Measurements from ENCODE around the gene TXNRD1. TPM values are rescaled to one million over a fixed set of nuclear protein-coding genes. Genes with fewer than 3 reads are reported as not detected.

The TXNRD1 gene
- total RNA-seq, 3 donors from 2014 or later = 76.0 to 117 (median 77.5) TPM

- DNase-seq (no peak), ATAC-seq (no peak)
- Histone ChIP-seq H3K4me1 (ENCODE audit: low read depth) (no peaks in the 10 kb centered on the region), H3K36me3 (ENCODE audit: low read depth) (no peaks in the 10 kb centered on the region), H3K9me3 (peaks cover 36% of the 10 kb centered on the region), H3K4me3 (no peak overlapping the region)
- intact Hi-C loops (cut with DNase I, micrococcal nuclease) = no loop called here
- TF ChIP-seq, protein P1, sequence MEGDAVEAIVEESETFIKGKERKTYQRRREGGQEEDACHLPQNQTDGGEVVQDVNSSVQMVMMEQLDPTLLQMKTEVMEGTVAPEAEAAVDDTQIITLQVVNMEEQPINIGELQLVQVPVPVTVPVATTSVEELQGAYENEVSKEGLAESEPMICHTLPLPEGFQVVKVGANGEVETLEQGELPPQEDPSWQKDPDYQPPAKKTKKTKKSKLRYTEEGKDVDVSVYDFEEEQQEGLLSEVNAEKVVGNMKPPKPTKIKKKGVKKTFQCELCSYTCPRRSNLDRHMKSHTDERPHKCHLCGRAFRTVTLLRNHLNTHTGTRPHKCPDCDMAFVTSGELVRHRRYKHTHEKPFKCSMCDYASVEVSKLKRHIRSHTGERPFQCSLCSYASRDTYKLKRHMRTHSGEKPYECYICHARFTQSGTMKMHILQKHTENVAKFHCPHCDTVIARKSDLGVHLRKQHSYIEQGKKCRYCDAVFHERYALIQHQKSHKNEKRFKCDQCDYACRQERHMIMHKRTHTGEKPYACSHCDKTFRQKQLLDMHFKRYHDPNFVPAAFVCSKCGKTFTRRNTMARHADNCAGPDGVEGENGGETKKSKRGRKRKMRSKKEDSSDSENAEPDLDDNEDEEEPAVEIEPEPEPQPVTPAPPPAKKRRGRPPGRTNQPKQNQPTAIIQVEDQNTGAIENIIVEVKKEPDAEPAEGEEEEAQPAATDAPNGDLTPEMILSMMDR (IDR thresholded peaks at IDR 0.05) = no peak
Measured at GRCh38 chr12:104232609-104233280, 17.2 kb downstream of the TXNRD1 start.

- intact Hi-C loops (cut with DNase I, micrococcal nuclease) = no loop called here
- DNase-seq = no peak
- ATAC-seq = no peak
- no peaks in the 10 kb centered on the region for H3K4me1 ChIP-seq (ENCODE audit: low read depth)
- H3K4me3 ChIP-seq = no peak overlapping the region
- no peaks in the 10 kb centered on the region for H3K36me3 ChIP-seq (ENCODE audit: low read depth)
- TF ChIP-seq, protein P1 (IDR thresholded peaks at IDR 0.05) = no peak
- H3K9me3 ChIP-seq = peaks cover 36% of the 10 kb centered on the region
Measured at GRCh38 chr12:104234926-104235499, 19.4 kb downstream of the TXNRD1 start.

DNA sequence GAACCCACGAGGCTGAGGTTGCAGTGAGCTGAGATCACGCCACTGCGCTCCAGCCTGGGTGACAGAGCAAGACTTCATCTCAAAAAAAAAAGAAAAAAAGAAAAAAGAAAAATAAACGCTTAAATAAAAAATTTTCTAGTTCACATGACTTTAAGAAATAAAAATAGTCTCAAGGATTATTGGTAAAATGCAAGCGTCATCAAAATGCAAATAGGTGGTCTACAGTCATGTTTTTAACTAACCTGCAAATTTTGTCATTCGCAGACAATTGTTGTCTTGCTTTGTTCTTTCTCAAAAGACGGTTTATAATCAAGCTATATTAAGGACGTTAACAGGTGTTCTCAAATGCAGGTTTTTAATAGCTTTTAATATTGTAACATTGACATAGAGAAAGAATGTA, 22.4 kb downstream of the TXNRD1 start:
- H3K4me3 ChIP-seq = no peak overlapping the region
- ATAC-seq (no peak), DNase-seq (no peak)
- no peaks in the 10 kb centered on the region for H3K36me3 ChIP-seq (ENCODE audit: low read depth)
- intact Hi-C loops (cut with DNase I, micrococcal nuclease) = no loop called here
- peaks cover 28% of the 10 kb centered on the region for H3K9me3 ChIP-seq
- TF ChIP-seq, protein P1 (IDR thresholded peaks at IDR 0.05) = no peak
- H3K4me1 ChIP-seq (ENCODE audit: low read depth) = no peaks in the 10 kb centered on the region

DNA sequence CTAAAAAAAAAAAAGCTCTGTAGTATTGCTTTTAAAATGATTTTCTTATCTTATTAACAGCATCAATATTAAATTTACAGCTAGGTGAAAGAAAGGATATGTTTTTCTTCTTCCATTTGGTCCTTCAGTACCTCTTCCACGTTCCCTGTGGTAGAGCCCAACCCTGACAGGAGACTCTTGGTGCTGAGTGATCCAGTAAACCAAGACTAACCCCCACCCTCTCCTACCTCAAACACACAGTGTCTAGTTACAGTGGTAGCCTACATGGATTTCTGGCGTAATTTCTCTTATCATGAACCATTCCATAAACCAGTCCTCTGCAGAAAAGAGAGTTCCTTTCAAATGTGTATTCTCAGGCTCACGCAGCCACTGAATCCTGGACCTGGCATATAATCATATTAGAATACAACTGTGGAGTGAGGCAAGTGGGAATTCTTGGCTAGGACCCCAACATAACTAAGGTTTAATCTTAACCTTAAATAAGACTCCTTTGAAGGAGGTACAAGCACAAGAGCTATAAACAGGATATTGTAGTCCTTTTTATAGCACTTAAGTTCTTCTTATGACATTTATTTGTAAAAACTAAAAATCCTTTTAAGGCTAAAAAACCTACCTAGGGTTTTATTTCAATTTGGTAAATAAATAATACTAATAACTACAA, 27.1 kb downstream of the TXNRD1 start:
- DNase-seq (no peak), ATAC-seq (no peak)
- TF ChIP-seq, protein P1 (IDR thresholded peaks at IDR 0.05) = no peak
- no peak overlapping the region for H3K4me3 ChIP-seq
- H3K4me1 ChIP-seq (ENCODE audit: low read depth) = no peaks in the 10 kb centered on the region
- intact Hi-C loops (cut with DNase I, micrococcal nuclease) = no loop called here
- H3K36me3 ChIP-seq (ENCODE audit: low read depth) = no peaks in the 10 kb centered on the region
- H3K9me3 ChIP-seq = no peaks in the 10 kb centered on the region

- TF ChIP-seq, protein P1 (IDR thresholded peaks at IDR 0.05) = no peak
- Histone ChIP-seq H3K36me3 (ENCODE audit: low read depth) (no peaks in the 10 kb centered on the region), H3K4me3 (no peak overlapping the region), H3K4me1 (ENCODE audit: low read depth) (no peaks in the 10 kb centered on the region), H3K9me3 (no peaks in the 10 kb centered on the region)
- no peak for ATAC-seq
- intact Hi-C loops (cut with DNase I, micrococcal nuclease) = no loop called here
- DNase-seq = no peak
Measured at GRCh38 chr12:104243551-104243950, 28.0 kb downstream of the TXNRD1 start.

Measured in mucosa of descending colon (tissue), 3 donors.